ENCODE measurements around the gene SIPA1L3. TPM values are rescaled to one million over a fixed set of nuclear protein-coding genes. Genes with fewer than 3 reads are reported as not detected.

SIPA1L3 gene
- total RNA-seq, 1 experiment from 2014 or later, result 66.3 TPM

- no peak for DNase-seq (ENCODE audit: low read depth, low spot score)
- no peak for ATAC-seq
- intact Hi-C loops (cut with micrococcal nuclease; ENCODE audit: unreplicated experiment) (no loop called here), in situ Hi-C loops (cut with HindIII; ENCODE audit: low pct_unique_long_range_greater_than_20kb, low sequenced_read_pairs) (no loop called here)
- Histone ChIP-seq H3K4me1 (ENCODE audit: control insufficient read depth, insufficient read depth, low read length) (no peaks in the 10 kb centered on the region; the same call in 1 of the 2 replicates), H3K4me3 (ENCODE audit: low read depth in 2 of 2, low read length in 2 of 2) (no peak overlapping the region), H3K36me3 (ENCODE audit: control insufficient read depth, insufficient read depth, low read length) (no peaks in the 10 kb centered on the region), H3K9me3 (ENCODE audit: control insufficient read depth, insufficient read depth, low read depth, low read length) (no peaks in the 10 kb centered on the region), H3K27ac (ENCODE audit: low read length) (no peak overlapping the region), H3K27me3 (ENCODE audit: control insufficient read depth, insufficient read depth, low read length) (no peaks in the 10 kb centered on the region)
- POLR2A ChIA-PET, result interaction anchor here (0.6 kb wide), 1 partner anchor 126 kb away, joined by 4 read pairs; no protein-coding TSS in a partner anchor
- BruUV-seq (replicated peaks), result no TSS peak
- CTCF ChIA-PET, result interaction anchor here (0.6 kb wide), 2 partner anchors 24 to 54 kb away, joined by 7 to 11 read pairs; no protein-coding TSS in a partner anchor
- TF ChIP-seq POLR2AphosphoS5 (IDR thresholded peaks at IDR 0.05; ENCODE audit: low read depth, low read length), result no peak
- TF ChIP-seq REST (IDR thresholded peaks at IDR 0.05; ENCODE audit: insufficient read depth in 1 of 2, low read depth in 2 of 2, low read length in 1 of 2), result no peak
- TF ChIP-seq SIN3A (IDR thresholded peaks at IDR 0.05; ENCODE audit: borderline replicate concordance, insufficient read depth, low read depth, low read length), result no peak
Observed at GRCh38 chr19:38035515-38036495, 128.8 kb downstream of the SIPA1L3 start.

GRCh38 chr19:38036707-38037611 is 130.0 kb downstream of the SIPA1L3 start:
- DNase-seq (ENCODE audit: low read depth, low spot score), result no peak
- ATAC-seq, result no peak
- Histone ChIP-seq H3K4me3 (ENCODE audit: low read depth in 2 of 2, low read length in 2 of 2) (no peak overlapping the region), H3K27me3 (ENCODE audit: control insufficient read depth, insufficient read depth, low read length) (no peaks in the 10 kb centered on the region), H3K9me3 (ENCODE audit: control insufficient read depth, insufficient read depth, low read depth, low read length) (no peaks in the 10 kb centered on the region), H3K4me1 (ENCODE audit: control insufficient read depth, insufficient read depth, low read length) (no peaks in the 10 kb centered on the region; the same call in 1 of the 2 replicates), H3K36me3 (ENCODE audit: control insufficient read depth, insufficient read depth, low read length) (no peaks in the 10 kb centered on the region), H3K27ac (ENCODE audit: low read length) (no peak overlapping the region)
- no peak for TF ChIP-seq CTCF (IDR thresholded peaks at IDR 0.05)
- ChIA-PET POLR2A (no interaction called here), CTCF (interaction anchor here (0.5 to 0.6 kb wide), 3 partner anchors 17 to 1943 kb away, joined by 3 read pairs; no protein-coding TSS in a partner anchor)
- no TSS peak for BruUV-seq (replicated peaks)
- in situ Hi-C loops (cut with HindIII; ENCODE audit: low pct_unique_long_range_greater_than_20kb, low sequenced_read_pairs), result no loop called here
- intact Hi-C loops (cut with micrococcal nuclease; ENCODE audit: unreplicated experiment), result no loop called here

Measured in Panc1 (cell line).